Measurements from ENCODE around the gene PPP2R1A.
"Not testable (repeated sequence)": the region's sequence is repeated elsewhere in the genome, so short reads cannot be mapped to it uniquely, and the experiment has no call there.

Gene PPP2R1A

GRCh38 chr19:52197964-52198363 lies 8.1 kb downstream of the PPP2R1A start:
- no peak for TF ChIP-seq FOXA1 (IDR thresholded peaks at IDR 0.05)
- no peak for TF ChIP-seq HDGF (IDR thresholded peaks at IDR 0.05; ENCODE audit: borderline replicate concordance)
- no peak for TF ChIP-seq L3MBTL2 (conservative IDR thresholded peaks at IDR 0.05)
- TF ChIP-seq LEF1 (IDR thresholded peaks at IDR 0.05; ENCODE audit: borderline replicate concordance): no peak
- no peak for TF ChIP-seq PKNOX1 (IDR thresholded peaks at IDR 0.05)
- TF ChIP-seq SUZ12 (IDR thresholded peaks at IDR 0.05): no peak
- TF ChIP-seq ELF4 (IDR thresholded peaks at IDR 0.05): no peak
- TF ChIP-seq SP1 (IDR thresholded peaks at IDR 0.05): no peak
- no peak for TF ChIP-seq TARDBP (IDR thresholded peaks at IDR 0.05)
- no peak for TF ChIP-seq NFRKB (IDR thresholded peaks at IDR 0.05)
- no peak for DNase-seq (ENCODE audit: extremely low spot score)
- CTCF ChIA-PET: no interaction called here
- POLR2A ChIA-PET: no interaction called here

- ChIA-PET CTCF (no interaction called here), POLR2A (interaction anchor here (0.8 kb wide), 1 partner anchor 9 kb away, joined by 5 read pairs; no protein-coding TSS in a partner anchor)
- no peak for TF ChIP-seq CTBP1 (IDR thresholded peaks at IDR 0.05; ENCODE audit: borderline replicate concordance)
- no peak for TF ChIP-seq SP1 (IDR thresholded peaks at IDR 0.05)
- TF ChIP-seq FOXA1 (IDR thresholded peaks at IDR 0.05): no peak
- no peak for TF ChIP-seq PKNOX1 (IDR thresholded peaks at IDR 0.05)
- no peak for TF ChIP-seq L3MBTL2 (conservative IDR thresholded peaks at IDR 0.05)
- no peak for TF ChIP-seq FOXM1 (IDR thresholded peaks at IDR 0.05; ENCODE audit: borderline replicate concordance)
- no peak for TF ChIP-seq TARDBP (IDR thresholded peaks at IDR 0.05)
- TF ChIP-seq FOXK2 (IDR thresholded peaks at IDR 0.05): no peak
- TF ChIP-seq LEF1 (IDR thresholded peaks at IDR 0.05; ENCODE audit: borderline replicate concordance): no peak
- TF ChIP-seq HDGF (IDR thresholded peaks at IDR 0.05; ENCODE audit: borderline replicate concordance): no peak
- TF ChIP-seq ARNT (IDR thresholded peaks at IDR 0.05): no peak
- DNase-seq (ENCODE audit: extremely low spot score): no peak
Measured at GRCh38 chr19:52198678-52199077, 8.8 kb downstream of the PPP2R1A start.

- CTCF ChIA-PET: no interaction called here
- POLR2A ChIA-PET: interaction anchor here (1.0 kb wide), 1 partner anchor 10 kb away, joined by 3 read pairs; the partner anchor contains the start of gene PPP2R1A
- TF ChIP-seq BHLHE40 (IDR thresholded peaks at IDR 0.05; ENCODE audit: borderline replicate concordance) (no peak), FOXM1 (IDR thresholded peaks at IDR 0.05; ENCODE audit: borderline replicate concordance) (no peak), ELF4 (IDR thresholded peaks at IDR 0.05) (no peak), HDGF (IDR thresholded peaks at IDR 0.05; ENCODE audit: borderline replicate concordance) (no peak), CTBP1 (IDR thresholded peaks at IDR 0.05; ENCODE audit: borderline replicate concordance) (no peak), LEF1 (IDR thresholded peaks at IDR 0.05; ENCODE audit: borderline replicate concordance) (no peak), L3MBTL2 (conservative IDR thresholded peaks at IDR 0.05) (no peak), SP1 (IDR thresholded peaks at IDR 0.05) (no peak), NFRKB (IDR thresholded peaks at IDR 0.05) (no peak), FOXK2 (IDR thresholded peaks at IDR 0.05) (no peak), PKNOX1 (IDR thresholded peaks at IDR 0.05) (no peak), ZNF384 (IDR thresholded peaks at IDR 0.05) (no peak), SUZ12 (IDR thresholded peaks at IDR 0.05) (no peak), FOXA1 (IDR thresholded peaks at IDR 0.05) (no peak)
- DNase-seq (ENCODE audit: extremely low spot score): no peak
Measured at GRCh38 chr19:52200044-52200443, 10.2 kb downstream of the PPP2R1A start.

GRCh38 chr19:52200755-52201391 lies 11.0 kb downstream of the PPP2R1A start:
- DNase-seq (ENCODE audit: extremely low spot score); CTCF ChIA-PET; POLR2A ChIA-PET: not testable (repeated sequence)

- no peak for TF ChIP-seq CTBP1 (IDR thresholded peaks at IDR 0.05; ENCODE audit: borderline replicate concordance)
- no peak for TF ChIP-seq HDGF (IDR thresholded peaks at IDR 0.05; ENCODE audit: borderline replicate concordance)
- TF ChIP-seq NFRKB (IDR thresholded peaks at IDR 0.05): no peak
- TF ChIP-seq FOXA1 (IDR thresholded peaks at IDR 0.05): no peak
- TF ChIP-seq ARNT (IDR thresholded peaks at IDR 0.05): no peak
- no peak for TF ChIP-seq SP1 (IDR thresholded peaks at IDR 0.05)
- TF ChIP-seq L3MBTL2 (conservative IDR thresholded peaks at IDR 0.05): no peak
- TF ChIP-seq TARDBP (IDR thresholded peaks at IDR 0.05): no peak
- no peak for TF ChIP-seq FOXK2 (IDR thresholded peaks at IDR 0.05)
- no peak for TF ChIP-seq ELF4 (IDR thresholded peaks at IDR 0.05)
- no peak for TF ChIP-seq BHLHE40 (IDR thresholded peaks at IDR 0.05; ENCODE audit: borderline replicate concordance)
- no peak for TF ChIP-seq FOXM1 (IDR thresholded peaks at IDR 0.05; ENCODE audit: borderline replicate concordance)
- no peak for TF ChIP-seq SUZ12 (IDR thresholded peaks at IDR 0.05)
- TF ChIP-seq PKNOX1 (IDR thresholded peaks at IDR 0.05): no peak
- POLR2A ChIA-PET: no interaction called here
- no peak for DNase-seq (ENCODE audit: extremely low spot score)
- CTCF ChIA-PET: no interaction called here
Measured at GRCh38 chr19:52206481-52206880, 16.6 kb downstream of the PPP2R1A start.

- no peak for TF ChIP-seq ARNT (IDR thresholded peaks at IDR 0.05)
- TF ChIP-seq ZNF384 (IDR thresholded peaks at IDR 0.05): no peak
- DNase-seq (ENCODE audit: extremely low spot score): no peak
- CTCF ChIA-PET: no interaction called here
- POLR2A ChIA-PET: no interaction called here
Measured at GRCh38 chr19:52211203-52211602, 21.4 kb downstream of the PPP2R1A start.

Data from HEK293T (cell line).